SK-N-SH treated with all-trans-retinoic acid at 6 μM for 48 hours (cell line): ENCODE data around the gene OPA1.

Source experiments
- ATAC-seq: fragments of 200-7000 bp; cut with Tn5 transposase; 3 replicates; pipeline ENCODE4 v1.9.1; 2020; ENCODE audit warnings: mild to moderate bottlenecking, moderate library complexity
- ARNTL ChIP-seq: fragments of 450-650 bp; formaldehyde crosslinking; IDR thresholded peaks from 2 replicates; pipeline ENCODE4 v1.5.0; 2020; ENCODE audit warnings: low read depth, mild to moderate bottlenecking, moderate library complexity, borderline replicate concordance
- CSDC2 ChIP-seq: fragments of 250-450 bp; sonication (Bioruptor Pico); IDR thresholded peaks from 2 replicates; pipeline ENCODE4 v1.5.0; 2020; ENCODE audit warnings: mild to moderate bottlenecking, moderate library complexity
- CSRNP3 ChIP-seq: fragments of 250-450 bp; sonication (Bioruptor Pico); IDR thresholded peaks from 2 replicates; pipeline ENCODE4 v1.5.1; 2021; ENCODE audit warnings: mild to moderate bottlenecking, moderate library complexity
- ESRRG ChIP-seq: fragments of 250-450 bp; sonication (Bioruptor Pico); IDR thresholded peaks from 2 replicates; pipeline ENCODE4 v1.6.1; 2021; ENCODE audit warnings: mild to moderate bottlenecking
- GLIS3 ChIP-seq: fragments of 250-450 bp; sonication (Bioruptor Pico); IDR thresholded peaks from 2 replicates; pipeline ENCODE4 v1.5.0; 2020; ENCODE audit warnings: mild to moderate bottlenecking, moderate library complexity
- ISL1 ChIP-seq: fragments of 250-450 bp; sonication (Bioruptor Pico); IDR thresholded peaks from 2 replicates; pipeline ENCODE4 v2.1.2; 2022; ENCODE audit warnings: mild to moderate bottlenecking, moderate library complexity
- PPARA ChIP-seq: fragments of 250-450 bp; sonication (Bioruptor Pico); IDR thresholded peaks from 2 replicates; pipeline ENCODE4 v1.5.0; 2020; ENCODE audit warnings: mild to moderate bottlenecking, borderline replicate concordance
- RARB ChIP-seq: fragments of 250-450 bp; sonication (Bioruptor Pico); IDR thresholded peaks from 2 replicates; pipeline ENCODE4 v1.8.0; 2021; ENCODE audit warnings: mild to moderate bottlenecking, moderate library complexity
- SNAI2 ChIP-seq: fragments of 250-450 bp; sonication (Bioruptor Pico); IDR thresholded peaks from 2 replicates; pipeline ENCODE4 v1.5.0; 2020; ENCODE audit warnings: mild to moderate bottlenecking, moderate library complexity
- TCF4 ChIP-seq: fragments of 250-450 bp; sonication (Bioruptor Pico); IDR thresholded peaks from 2 replicates; pipeline ENCODE4 v1.8.0; 2021; ENCODE audit warnings: mild to moderate bottlenecking, moderate library complexity, borderline replicate concordance
- TOX ChIP-seq: fragments of 250-450 bp; sonication (Bioruptor Pico); IDR thresholded peaks from 2 replicates; pipeline ENCODE4 v1.8.0; 2021; ENCODE audit warnings: mild to moderate bottlenecking, moderate library complexity, borderline replicate concordance
- TSHZ2 ChIP-seq: fragments of 250-450 bp; sonication (Bioruptor Pico); IDR thresholded peaks from 2 replicates; pipeline ENCODE4 v1.5.0; 2020; ENCODE audit warnings: mild to moderate bottlenecking, moderate library complexity
- ZFP3 ChIP-seq: fragments of 250-450 bp; sonication (Bioruptor Pico); IDR thresholded peaks from 2 replicates; pipeline ENCODE4 v1.5.0; 2020; ENCODE audit warnings: mild to moderate bottlenecking, moderate library complexity
- ZNF565 ChIP-seq: fragments of 450-650 bp; formaldehyde crosslinking; conservative IDR thresholded peaks from 2 replicates; pipeline ENCODE4 v1.5.0; 2020; ENCODE audit warnings: low read depth, mild to moderate bottlenecking, moderate library complexity
- ZNF8 ChIP-seq: fragments of 450-650 bp; formaldehyde crosslinking; IDR thresholded peaks from 2 replicates; pipeline ENCODE4 v1.5.0; 2020; ENCODE audit warnings: mild to moderate bottlenecking, moderate library complexity
- TF ChIP-seq, protein P1 (sequence below): fragments of 250-450 bp; sonication (Bioruptor Pico); IDR thresholded peaks from 2 replicates; pipeline ENCODE4 v1.8.0; 2020; ENCODE audit warnings: mild to moderate bottlenecking, moderate library complexity, borderline replicate concordance
- TF ChIP-seq, protein P2 (sequence below): fragments of 250-450 bp; sonication (Bioruptor Pico); IDR thresholded peaks from 2 replicates; pipeline ENCODE4 v1.5.1; 2020; ENCODE audit warnings: low read depth, mild to moderate bottlenecking, moderate library complexity

The OPA1 gene

GRCh38 chr3:193737191-193737751, 144.3 kb downstream of the OPA1 start:
- TF ChIP-seq ZFP3 (CRISPR knock-in tag) (no peak), ARNTL (CRISPR knock-in tag) (no peak), ZNF8 (CRISPR knock-in tag) (no peak), TSHZ2 (CRISPR knock-in tag) (no peak), ESRRG (CRISPR knock-in tag) (no peak)
- ATAC-seq, result no peak

DNA sequence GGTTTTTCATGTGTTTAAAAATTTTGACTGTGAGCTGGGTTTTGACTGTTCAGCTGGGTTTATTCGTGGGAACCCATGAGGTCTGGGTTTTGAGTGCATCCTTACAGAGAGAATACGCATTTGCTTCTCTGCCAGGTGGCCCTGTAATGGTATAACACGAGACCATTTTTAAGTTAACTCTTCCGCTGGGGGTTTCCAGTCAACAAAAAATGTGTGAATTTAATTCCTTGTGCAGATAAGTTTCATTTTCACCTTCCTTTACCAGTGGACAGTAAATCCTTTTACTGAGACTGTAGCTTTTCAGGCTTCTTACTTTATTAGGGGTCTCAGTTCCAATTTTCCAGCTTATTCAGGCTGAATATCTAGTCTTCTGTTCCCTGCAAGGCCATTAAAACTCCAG, 149.6 kb downstream of the OPA1 start:
- ATAC-seq, result no peak
- TF ChIP-seq TCF4 (CRISPR knock-in tag) (no peak), CSDC2 (no peak), TSHZ2 (CRISPR knock-in tag) (no peak), ISL1 (CRISPR knock-in tag) (no peak), CSRNP3 (CRISPR knock-in tag) (no peak), ZNF8 (CRISPR knock-in tag) (no peak), ZFP3 (CRISPR knock-in tag) (no peak), RARB (CRISPR knock-in tag) (no peak), ZNF565 (CRISPR knock-in tag) (no peak)
- TF ChIP-seq, protein P1, sequence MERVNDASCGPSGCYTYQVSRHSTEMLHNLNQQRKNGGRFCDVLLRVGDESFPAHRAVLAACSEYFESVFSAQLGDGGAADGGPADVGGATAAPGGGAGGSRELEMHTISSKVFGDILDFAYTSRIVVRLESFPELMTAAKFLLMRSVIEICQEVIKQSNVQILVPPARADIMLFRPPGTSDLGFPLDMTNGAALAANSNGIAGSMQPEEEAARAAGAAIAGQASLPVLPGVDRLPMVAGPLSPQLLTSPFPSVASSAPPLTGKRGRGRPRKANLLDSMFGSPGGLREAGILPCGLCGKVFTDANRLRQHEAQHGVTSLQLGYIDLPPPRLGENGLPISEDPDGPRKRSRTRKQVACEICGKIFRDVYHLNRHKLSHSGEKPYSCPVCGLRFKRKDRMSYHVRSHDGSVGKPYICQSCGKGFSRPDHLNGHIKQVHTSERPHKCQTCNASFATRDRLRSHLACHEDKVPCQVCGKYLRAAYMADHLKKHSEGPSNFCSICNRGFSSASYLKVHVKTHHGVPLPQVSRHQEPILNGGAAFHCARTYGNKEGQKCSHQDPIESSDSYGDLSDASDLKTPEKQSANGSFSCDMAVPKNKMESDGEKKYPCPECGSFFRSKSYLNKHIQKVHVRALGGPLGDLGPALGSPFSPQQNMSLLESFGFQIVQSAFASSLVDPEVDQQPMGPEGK (CRISPR knock-in tag), result no peak
- TF ChIP-seq, protein P2, sequence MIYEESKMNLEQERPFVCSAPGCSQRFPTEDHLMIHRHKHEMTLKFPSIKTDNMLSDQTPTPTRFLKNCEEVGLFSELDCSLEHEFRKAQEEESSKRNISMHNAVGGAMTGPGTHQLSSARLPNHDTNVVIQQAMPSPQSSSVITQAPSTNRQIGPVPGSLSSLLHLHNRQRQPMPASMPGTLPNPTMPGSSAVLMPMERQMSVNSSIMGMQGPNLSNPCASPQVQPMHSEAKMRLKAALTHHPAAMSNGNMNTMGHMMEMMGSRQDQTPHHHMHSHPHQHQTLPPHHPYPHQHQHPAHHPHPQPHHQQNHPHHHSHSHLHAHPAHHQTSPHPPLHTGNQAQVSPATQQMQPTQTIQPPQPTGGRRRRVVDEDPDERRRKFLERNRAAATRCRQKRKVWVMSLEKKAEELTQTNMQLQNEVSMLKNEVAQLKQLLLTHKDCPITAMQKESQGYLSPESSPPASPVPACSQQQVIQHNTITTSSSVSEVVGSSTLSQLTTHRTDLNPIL (CRISPR knock-in tag), result no peak
- TF ChIP-seq, all 23 proteins: peak for 0

- ATAC-seq, result no peak
- TF ChIP-seq, protein P1 (CRISPR knock-in tag), result no peak
- TF ChIP-seq ZNF565 (CRISPR knock-in tag), result no peak
- no peak for TF ChIP-seq SNAI2 (CRISPR knock-in tag)
- TF ChIP-seq PPARA (CRISPR knock-in tag), result no peak
- TF ChIP-seq TOX (CRISPR knock-in tag), result no peak
- no peak for TF ChIP-seq RARB (CRISPR knock-in tag)
- TF ChIP-seq GLIS3 (CRISPR knock-in tag), result no peak
Observed at GRCh38 chr3:193743702-193744047, 150.7 kb downstream of the OPA1 start.
